Activated CD4-positive, alpha-beta T cell treated with anti-CD3 and anti-CD28 coated beads, Interleukin-2, amount 50 U/mL, for 24 hours (primary cell): ENCODE results near the gene DAAM2.

Source experiments
- DNase-seq, 2 donors: peaks; one replicate each; pipeline ENCODE4 v3.0.0-alpha.2; 2020; ENCODE audit warnings: low read depth in 1 of 2, low spot score in 1 of 2

The DAAM2 gene

DNA sequence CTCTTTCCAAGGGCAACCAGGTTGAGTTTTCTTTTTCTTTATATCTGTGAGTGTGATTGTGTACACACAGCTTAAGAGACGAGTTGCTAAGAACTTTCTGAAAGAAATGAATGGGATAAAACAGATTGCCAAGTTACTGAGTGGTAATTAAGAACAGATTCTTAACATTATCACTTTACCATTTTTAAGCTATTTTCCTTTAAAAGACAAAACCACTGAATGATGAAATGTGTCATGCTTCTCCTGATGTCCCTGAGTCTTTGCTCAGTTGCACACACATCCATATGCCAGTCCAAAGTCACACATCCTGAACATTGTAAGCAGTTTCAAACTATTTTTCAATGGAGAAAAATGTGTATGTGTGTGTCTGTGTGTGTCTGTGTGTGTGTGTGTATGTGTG lies 5.5 kb upstream of the DAAM2 start:
- DNase-seq: no peak

DNA sequence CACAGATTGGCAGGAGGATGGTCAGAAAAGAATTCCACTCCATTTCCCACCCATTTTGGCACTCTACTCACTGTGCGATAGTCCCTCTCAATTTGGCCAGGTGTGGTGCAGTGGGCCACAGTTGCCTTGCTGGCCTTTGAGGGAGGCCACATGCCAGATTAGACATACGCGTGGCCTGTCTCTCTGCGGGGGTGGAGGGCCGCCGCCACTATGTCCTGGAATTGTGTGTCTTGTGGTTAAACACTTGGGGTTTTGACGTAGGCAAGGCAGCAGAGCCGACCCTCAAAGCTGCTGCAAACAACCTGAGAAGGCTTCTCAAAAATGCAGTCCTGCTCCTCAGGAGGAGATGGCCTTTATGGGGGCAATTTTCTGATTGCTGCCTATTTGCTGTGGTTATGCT lies 4.9 kb upstream of the DAAM2 start:
- DNase-seq: no peak

DNA sequence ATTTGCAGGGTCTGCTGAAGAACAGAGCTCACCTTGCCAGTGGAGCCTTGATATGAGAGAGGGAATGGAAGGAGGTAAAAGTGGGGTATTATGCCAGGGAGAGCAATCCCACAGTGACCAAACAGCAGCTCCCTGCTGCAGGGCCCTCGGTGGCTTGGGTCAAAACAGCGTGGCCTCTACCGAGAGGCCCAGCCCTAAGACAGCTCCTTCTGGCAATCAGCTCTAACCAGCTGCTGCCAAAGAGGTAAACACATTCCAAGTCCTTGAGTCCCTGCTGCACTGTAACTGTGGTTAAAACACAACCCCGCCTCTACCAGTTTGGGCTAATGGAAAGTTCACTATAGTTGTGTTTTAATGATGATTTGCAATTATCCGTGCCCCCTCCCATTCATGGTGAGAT lies 1.4 kb upstream of the DAAM2 start:
- no peak for DNase-seq

DNA sequence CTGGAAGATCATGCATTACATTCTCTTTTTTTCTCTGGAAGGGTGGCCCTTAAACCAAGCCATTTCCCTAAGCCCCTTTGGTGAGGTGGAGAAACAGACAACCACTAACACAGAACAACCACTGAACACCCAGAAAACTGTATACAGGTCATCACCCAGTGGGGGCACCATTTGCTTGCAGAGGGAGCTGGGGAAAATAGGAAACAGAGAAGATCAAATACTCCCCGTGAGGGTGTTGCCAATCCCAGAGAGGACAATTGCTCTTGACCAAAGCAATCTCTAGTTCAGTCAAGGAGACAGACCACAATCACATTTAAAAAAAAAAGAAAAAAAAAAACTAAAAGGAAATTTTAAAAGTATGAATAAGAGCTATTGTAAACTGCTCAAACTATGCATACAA lies 865 bp upstream of the DAAM2 start:
- no peak for DNase-seq

DNA sequence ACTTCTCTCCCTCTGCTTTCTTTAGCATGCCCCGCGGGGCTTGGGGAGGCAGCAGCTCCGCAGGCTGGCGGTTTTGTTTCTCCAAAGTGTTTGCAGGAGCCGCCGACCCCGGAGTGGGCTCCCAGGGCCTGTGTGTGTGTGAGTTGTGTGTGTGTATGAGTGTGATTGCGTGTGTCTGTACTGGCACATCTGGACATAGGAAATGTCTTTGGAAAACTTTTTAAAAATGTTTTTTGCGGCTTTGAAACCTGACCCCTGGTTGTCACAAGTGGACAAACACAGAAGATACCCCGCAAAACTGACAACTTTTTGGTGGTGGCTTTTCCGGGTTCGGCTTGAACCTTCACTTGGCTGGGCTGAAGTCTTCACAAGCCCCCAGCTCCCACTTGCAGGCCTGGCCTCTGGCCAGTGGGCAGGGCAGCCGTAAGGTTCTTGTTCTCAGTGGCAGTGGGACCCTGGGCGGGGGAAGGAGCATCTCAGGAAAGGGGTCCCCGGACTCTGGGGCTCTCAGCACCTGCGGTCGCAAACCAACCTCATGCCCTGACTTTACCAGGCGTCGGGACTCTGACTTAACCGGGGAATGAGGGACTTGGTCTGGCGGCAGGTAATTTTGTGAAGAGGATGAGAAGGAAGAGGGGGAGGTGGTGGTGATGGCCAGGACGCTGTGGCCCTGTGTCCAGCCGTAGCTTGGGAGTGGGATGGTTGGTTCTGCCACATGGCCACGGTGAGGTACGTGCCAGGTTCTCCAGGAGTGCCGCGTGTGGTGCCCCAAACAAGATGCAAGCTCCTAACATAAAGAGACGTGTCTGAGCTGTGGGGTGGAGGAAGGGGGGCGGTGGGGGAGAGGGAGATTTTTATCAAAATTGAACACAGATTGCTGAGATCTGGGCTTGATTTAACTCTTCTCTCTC lies 619 bp downstream of the DAAM2 start:
- DNase-seq: no peak

DNA sequence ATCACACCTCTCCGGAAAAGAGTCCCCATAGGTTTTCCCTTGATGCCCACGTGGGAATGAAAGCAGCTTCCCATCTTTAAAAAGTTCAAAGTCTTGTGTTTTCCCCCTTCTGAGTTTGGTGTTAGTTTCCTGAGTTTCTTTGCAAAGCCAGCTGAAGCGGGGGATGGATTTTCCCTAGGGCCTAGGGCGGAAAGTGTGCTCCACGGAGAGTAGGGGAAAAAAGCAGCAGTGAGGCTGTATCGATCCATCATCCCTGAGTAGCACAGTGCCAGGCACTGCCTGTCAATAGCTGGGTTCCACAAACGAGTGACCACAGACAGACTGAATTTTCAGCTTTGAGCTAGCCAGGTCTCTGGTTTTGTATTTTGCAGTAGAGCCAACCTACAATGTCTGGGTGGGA lies 1.3 kb downstream of the DAAM2 start:
- no peak for DNase-seq

DNA sequence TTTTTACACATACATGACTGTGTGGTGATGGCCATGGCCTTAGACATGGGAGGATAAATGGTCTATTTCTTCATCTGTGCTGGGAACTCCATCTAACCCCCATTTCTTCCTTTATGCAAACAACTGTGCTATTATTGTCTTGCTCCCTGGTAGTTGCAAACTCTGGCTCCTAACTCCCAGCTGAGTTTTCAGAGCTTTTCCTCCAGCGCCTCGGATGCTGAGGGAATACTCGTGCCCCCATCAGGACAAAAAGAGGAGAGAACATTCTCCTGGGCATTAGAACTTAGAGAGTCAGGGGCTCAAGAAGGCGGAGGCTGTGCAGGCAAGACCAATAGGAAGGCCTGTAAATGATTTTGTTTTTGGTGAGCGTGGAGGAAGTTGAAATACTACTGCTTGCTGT lies 2.1 kb downstream of the DAAM2 start:
- DNase-seq: no peak

DNA sequence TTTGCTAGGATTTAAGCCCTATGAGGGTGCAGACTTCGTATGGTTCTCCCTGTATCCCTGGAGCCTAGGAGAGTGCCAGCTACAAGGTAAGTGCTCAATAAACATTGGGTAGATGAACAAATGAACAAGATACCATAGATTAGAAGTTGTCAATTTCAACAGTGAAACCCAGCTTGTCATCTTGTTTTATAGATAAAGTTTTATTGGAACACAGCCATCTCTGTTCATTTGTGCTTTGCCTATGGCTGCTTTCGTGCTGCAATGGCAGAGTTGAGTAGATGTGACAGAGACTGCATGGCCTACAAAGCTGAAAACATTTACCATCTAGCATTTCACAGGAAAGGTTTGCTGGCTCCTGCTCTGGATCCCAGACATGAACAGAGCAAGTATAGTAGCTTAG lies 5.6 kb downstream of the DAAM2 start:
- no peak for DNase-seq

DNA sequence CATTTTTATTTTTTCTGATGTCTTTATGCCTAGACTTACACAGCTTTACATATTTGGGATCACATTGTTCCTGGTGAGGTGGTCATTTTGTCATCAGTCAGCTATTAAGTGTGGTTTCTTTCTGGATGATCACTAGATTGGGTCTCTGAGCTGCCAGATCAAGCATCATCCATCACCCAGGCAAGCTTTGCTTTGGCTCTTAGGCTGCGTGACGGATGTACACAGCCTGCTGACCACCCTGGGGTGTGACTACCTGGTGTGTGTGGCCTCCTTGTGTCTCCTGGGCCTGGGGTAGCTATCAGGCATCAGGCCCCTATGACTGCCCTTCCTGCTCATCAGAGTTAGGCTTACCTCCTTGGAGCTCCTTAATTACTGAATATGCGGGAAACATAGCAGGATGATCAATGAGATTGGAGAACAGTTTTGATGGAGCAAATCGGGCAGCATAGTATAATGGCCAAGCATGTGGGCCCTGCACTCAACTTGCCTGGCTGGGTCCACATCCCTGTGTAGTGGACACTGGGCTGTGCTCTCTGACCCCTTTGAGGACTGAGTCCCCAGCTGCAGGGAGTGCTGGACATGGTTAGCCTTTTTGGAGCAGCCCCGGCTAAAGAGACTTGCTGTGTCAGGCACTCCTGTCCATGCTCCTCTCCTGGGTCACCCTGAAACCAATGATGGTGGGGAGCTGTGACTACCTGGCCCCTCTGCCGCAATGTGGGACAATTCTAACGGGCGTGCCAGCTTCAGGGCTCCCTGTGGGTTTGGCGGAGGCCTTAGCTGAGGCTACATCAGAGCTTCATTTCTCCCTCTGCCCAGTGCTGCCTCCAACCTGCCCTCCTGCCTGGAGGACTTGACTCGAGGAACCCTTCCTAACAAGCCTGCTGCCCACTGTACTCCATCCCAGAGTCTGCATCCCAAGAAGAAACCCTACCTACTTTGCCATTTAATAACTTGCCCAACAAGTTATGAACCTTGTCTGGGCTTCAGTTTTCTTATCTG lies 8.2 kb downstream of the DAAM2 start:
- DNase-seq: no peak

DNA sequence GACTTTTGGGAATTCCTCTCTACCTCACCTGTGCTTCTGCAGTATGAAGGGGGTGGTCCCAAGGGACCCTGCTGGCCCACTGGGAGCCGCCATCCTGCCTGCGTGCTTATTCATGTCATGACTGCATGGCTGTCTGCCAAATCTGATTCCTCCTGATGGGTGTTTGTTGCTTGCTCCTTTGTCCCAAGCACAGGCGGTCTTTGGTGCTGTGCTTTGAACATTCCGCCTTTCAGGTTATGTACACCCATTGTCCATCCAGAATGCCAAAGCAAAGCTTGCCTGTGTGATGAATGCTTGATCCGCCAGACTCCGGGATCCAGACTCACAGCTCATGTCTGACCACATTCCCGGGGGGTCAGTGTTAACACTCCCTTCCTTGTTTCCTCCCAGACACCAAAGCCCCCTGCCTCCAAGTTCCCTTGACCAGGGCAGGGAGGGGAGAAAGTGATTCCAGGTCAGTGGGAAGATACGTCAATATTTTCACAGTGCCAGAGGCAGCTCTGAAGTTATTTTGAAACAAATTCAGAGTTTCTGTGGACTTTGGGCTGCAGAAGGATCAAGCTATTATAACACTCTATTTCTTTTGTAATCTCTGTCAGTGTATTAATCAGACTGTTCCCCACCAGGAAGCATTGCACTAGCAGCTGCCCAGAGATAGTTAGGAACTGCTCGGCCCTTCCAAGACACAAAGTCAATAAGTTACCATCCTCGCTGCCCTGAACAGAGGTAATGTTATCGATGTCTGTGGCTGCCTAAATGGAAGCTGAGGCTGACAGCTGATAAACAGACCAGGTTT lies 9.5 kb downstream of the DAAM2 start:
- no peak for DNase-seq

DNA sequence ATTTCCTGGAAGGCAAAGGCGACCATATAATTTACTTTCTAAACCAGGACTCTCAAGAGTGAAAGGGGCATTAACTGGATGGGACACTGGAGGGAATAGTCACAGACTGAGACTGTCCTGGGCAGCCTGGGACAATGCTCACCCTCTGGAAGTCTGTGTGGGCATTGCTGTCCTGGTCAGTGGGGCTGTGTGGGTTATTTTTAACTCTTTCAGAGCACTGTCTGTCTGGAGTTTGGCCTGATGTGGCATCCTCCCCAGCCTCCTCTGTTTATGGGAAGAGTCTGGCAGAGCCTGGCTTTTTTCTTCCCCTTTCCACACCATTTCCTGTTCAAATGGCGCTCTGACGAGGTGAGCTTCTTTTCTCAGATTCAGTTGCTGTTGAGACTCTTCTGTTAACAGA lies 11.7 kb downstream of the DAAM2 start:
- no peak for DNase-seq

DNA sequence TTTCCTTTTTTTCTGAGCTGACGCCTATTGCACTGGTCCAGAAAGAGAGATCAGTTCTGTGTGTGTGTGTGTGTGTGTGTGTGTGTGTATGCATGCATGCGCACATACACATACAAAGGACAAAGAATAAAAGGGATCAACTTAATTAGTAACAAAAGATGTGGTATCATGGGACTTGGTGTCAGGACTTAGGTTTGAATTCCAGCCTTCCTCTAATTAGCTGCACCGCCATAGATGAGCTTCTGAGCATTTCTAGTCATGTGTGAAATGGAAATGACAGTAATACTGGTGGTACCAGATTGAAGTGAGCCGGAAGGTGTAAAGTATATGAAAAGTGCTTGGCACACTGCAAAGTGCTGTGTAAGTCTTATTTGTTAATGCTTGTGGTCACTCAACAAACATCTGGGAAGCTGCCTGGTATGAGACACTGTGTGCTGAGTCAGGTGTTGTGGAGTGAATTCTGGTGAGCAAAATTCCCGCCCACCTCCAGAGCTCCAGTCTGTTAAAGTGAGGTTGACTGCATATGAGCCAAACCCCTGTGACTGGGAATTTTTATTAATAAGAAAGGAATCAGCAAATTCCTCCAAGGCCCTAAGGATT lies 12.4 kb downstream of the DAAM2 start:
- no peak for DNase-seq

DNA sequence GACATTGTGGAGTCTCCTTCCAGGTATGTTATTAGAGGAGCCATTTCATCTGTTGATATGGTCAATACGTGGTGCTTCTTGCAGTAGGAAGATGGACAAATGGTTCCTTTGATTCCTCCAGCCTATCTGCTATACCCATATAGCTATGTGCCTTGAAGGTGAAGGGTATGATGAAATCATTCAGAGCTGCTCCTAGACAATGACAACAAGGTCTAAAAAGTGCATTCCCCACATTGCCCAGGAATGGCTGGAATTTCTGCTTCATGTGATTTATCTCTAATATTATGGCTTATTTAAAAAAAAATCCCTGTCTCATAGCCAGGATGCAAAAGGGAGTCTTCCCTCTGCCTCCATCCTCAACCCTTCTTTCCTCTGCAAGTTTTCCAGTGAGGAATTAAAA lies 14.1 kb downstream of the DAAM2 start:
- DNase-seq: no peak

DNA sequence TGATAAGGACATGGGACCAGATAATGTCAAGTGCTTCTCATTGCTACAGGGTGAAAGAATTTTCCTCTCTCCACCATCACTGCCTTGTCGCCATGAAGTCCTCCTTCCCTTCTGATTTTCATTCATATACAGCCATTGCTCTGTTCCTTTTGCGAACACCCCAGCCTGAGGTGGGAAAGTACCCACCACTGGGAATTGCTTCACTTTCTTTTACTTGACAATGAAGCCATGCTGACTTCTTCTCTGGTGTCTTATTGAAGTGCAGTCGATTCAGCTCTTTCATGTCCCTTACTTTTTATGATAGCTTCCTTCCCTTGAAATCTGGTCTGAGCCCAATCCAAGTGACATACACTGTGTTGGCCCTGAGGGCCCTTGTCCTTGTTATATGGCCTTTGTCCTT lies 16.2 kb downstream of the DAAM2 start:
- DNase-seq: no peak

DNA sequence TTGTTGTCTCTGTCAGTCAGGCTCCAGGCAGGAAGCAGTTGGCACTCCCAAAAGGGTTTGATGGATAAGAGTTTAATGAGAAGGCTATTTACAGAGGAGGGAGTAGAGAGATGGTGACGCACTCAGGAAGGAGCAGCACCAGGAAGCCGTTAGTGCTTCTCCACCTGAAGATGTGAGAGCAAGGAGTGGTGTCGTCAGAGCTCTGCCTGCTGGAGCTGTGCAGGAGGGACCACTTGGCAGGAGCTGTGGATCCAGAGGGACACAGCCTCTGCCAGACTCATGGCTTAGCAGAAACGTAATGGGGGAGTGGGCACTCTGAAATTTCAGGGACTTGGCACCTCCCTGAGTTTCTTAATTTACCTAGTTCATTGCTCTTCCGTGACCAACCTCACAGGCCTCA lies 16.8 kb downstream of the DAAM2 start:
- DNase-seq: no peak

DNA sequence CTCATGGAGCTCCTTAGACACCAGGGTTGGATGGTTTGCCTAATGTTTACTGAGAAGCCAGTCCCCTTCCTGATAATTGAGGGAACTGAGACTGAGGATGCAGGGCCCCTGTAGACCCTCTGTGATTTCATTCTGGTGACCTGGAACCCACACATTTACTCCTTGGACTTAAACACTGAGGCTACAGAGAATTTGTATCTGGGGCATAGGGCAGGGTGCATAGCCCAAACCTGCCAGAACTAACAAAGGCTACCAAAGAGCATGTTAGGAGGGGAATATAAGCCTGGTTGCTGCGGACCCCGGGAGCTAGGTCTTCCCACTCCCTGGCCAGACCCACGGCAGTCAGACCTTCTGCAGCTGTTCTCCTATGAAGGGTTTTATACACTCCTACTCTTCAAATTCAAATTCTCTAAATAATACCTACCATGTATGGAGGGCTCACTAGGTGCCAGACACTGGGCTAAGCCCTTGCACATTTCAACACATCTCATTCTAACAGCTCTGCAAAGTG lies 19.7 kb downstream of the DAAM2 start:
- no peak for DNase-seq

DNA sequence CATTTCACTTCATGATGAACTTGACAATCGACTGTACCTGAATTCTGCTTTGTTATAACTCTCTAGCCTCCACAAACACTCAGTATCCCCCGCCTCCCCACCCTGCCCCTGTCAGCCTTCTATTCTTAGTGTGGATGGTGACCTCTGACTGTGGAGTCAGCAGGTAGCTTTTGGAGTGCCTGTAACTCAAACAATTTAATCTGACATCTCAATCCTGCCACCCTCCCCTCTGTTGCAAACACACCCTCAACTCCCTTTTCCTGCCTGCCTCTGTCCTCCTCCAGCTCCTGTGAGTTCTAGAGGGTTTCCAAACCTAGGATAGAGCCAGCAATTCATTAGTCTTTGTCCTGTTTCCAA lies 20.3 kb downstream of the DAAM2 start:
- DNase-seq: no peak

DNA sequence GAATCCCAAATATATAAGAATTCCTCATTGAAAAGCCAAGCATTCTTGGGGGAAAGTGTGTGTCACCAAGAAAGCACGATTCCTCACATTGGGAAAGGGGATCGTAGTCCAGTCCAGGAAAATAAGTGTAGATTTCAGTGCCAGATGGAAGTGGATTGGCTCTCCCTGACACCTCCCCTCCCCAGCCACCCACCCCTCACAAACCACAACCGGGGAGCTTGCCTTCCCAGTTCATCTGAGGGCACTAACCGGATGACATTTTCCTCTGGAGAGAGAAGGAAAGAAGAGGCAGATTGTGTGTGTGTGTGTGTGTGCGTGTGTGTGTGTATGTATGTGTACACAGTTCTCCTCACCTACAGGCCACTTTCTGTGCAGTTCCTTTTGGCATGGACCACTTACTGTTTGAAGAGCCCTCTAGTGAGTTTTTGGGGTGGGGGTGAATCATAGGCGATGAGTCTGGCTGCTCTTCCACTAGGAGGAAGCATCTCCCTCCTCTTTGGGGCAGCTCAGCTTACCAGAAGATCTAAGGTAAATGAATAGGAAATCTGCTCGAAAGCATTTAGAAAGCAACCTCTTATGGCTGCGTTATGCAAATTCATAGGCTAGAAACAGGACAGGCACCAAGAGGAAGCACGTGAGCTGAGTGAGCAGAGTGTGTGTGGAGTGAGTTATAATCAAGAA lies 20.8 kb downstream of the DAAM2 start:
- DNase-seq: no peak

DNA sequence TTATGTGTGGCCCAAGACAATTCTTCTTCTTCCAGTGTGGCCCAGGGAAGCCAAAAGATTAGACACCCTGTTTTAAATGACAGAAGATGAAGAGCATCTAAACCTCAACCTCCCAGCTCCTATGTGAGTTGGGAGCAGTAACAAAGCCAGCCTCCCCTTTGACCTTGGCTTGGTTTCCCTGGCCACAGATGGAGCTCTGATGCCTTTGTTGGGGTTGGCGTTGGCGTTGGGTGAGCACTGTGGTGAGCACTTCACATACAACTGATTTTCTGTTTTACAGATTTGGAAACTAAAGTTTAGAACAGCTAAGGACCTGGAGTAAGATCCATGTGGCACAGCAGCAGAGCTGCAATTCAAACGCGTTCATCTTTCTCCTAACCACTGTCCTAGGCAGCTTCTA lies 22.1 kb downstream of the DAAM2 start:
- no peak for DNase-seq

DNA sequence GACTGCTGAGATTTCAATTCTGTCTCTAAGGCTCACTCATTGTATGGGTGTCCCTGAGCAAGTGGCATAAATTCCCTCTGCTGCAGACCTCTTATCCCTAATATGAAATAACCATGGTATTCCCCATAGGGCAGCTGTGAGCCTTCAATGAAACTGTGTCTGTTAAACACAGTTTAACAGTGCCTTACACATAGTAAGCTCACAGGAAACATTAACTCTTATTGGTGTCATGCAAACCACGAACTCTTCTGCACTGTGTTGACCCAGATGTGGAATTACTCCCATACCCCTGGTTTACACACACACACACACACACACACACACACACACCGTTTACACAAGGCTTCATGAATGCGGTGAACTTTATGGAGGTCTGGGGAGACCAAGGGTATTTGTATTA lies 23.2 kb downstream of the DAAM2 start:
- no peak for DNase-seq
